Subcutaneous abdominal adipose tissue (tissue), 5 donors: ENCODE measurements around the gene ST6GALNAC2.
"Not testable (repeated sequence)": the region's sequence is repeated elsewhere in the genome, so short reads cannot be mapped to it uniquely, and the experiment has no call there.

ENCODE experiments used
- H3K27ac ChIP-seq: one replicate; pipeline ENCODE4 v1.7.0; 2013; ENCODE audit warnings: low read depth, mild to moderate bottlenecking, inconsistent platforms, low read length, moderate library complexity
- H3K27me3 ChIP-seq, 5 donors: one replicate each; pipeline ENCODE4 v1.7.0; 2013; ENCODE audit warnings: low read length in 5 of 5, inconsistent platforms in 1 of 5; ENCODE audit not compliant: control insufficient read depth in 5 of 5, insufficient read depth in 4 of 5
- H3K36me3 ChIP-seq, 5 donors: one replicate each; pipeline ENCODE4 v1.7.0; 2013; ENCODE audit warnings: low read length in 5 of 5; ENCODE audit not compliant: control insufficient read depth in 5 of 5, insufficient read depth in 5 of 5
- H3K4me1 ChIP-seq, 5 donors: one replicate each; pipeline ENCODE4 v1.7.0; 2013; ENCODE audit warnings: low read length in 5 of 5, mild to moderate bottlenecking in 3 of 5, moderate library complexity in 1 of 5; ENCODE audit not compliant: control insufficient read depth in 5 of 5, insufficient read depth in 5 of 5
- H3K4me3 ChIP-seq, 5 donors: one replicate each; pipeline ENCODE4 v1.7.0; 2013; ENCODE audit warnings: low read length in 5 of 5, low read depth in 1 of 5
- H3K9ac ChIP-seq, 5 donors: one replicate each; pipeline ENCODE4 v1.7.0; 2013; ENCODE audit warnings: low read length in 5 of 5, mild to moderate bottlenecking in 4 of 5, moderate library complexity in 3 of 5
- H3K9me3 ChIP-seq, 5 donors: one replicate each; pipeline ENCODE4 v1.7.0; 2013; ENCODE audit warnings: low read length in 5 of 5; ENCODE audit not compliant: control insufficient read depth in 5 of 5
- donor health status: healthy.
- donor health status: healthy.
- donor health status: healthy.
- donor health status: healthy.
- donor health status: healthy.

The ST6GALNAC2 gene

GRCh38 chr17:76535788-76536510 is 49.7 kb downstream of the ST6GALNAC2 start:
- Histone ChIP-seq H3K9ac (peak overlapping the region in 2 of 5 donors; percentile 17 to 36), H3K27ac (peak overlapping the region; percentile 60), H3K9me3 (no peaks in the 10 kb centered on the region), H3K36me3 (peaks cover 0 to 3% (median 0%) of the 10 kb centered on the region in 5 donors), H3K4me3 (peak overlapping the region; percentile 52 to 67 (median 59)), H3K27me3 (peaks cover 0 to 4% (median 0%) of the 10 kb centered on the region in 5 donors), H3K4me1 (peaks cover 10 to 76% (median 67%) of the 10 kb centered on the region in 5 donors)

- peak overlapping the region; percentile 60 for H3K27ac ChIP-seq
- peaks cover 14 to 77% (median 67%) of the 10 kb centered on the region in 5 donors for H3K4me1 ChIP-seq
- no peaks in the 10 kb centered on the region for H3K9me3 ChIP-seq
- H3K36me3 ChIP-seq: peaks cover 0 to 3% (median 0%) of the 10 kb centered on the region in 5 donors
- H3K27me3 ChIP-seq: peaks cover 0 to 4% (median 0%) of the 10 kb centered on the region in 5 donors
- H3K4me3 ChIP-seq: peak overlapping the region in 4 of 5 donors; percentile 49 to 67 (median 62)
- H3K9ac ChIP-seq: peak overlapping the region in 4 of 5 donors; percentile 10 to 67 (median 34)
Measured at GRCh38 chr17:76534831-76535732, 50.6 kb downstream of the ST6GALNAC2 start.

GRCh38 chr17:76533640-76534359 is 51.9 kb downstream of the ST6GALNAC2 start:
- H3K4me3 ChIP-seq, H3K9ac ChIP-seq, H3K9me3 ChIP-seq, H3K27ac ChIP-seq, H3K27me3 ChIP-seq, H3K36me3 ChIP-seq: not testable (repeated sequence)
- H3K4me1 ChIP-seq: peaks cover 20 to 77% (median 69%) of the 10 kb centered on the region in 5 donors

GRCh38 chr17:76532072-76532651 is 53.5 kb downstream of the ST6GALNAC2 start:
- Histone ChIP-seq H3K27ac (peak overlapping the region; percentile 100), H3K27me3 (peaks cover 0 to 8% (median 0%) of the 10 kb centered on the region in 5 donors), H3K9ac (peak overlapping the region in 1 of 5 donors; percentile 88)

GRCh38 chr17:76531486-76532038 is 54.1 kb downstream of the ST6GALNAC2 start:
- Histone ChIP-seq H3K9me3 (no peaks in the 10 kb centered on the region), H3K4me3 (no peak overlapping the region), H3K9ac (peak overlapping the region in 3 of 5 donors; percentile 1 to 88 (median 1)), H3K27ac (peak overlapping the region; percentile 100), H3K36me3 (peaks cover 0 to 3% (median 0%) of the 10 kb centered on the region in 5 donors), H3K27me3 (peaks cover 0 to 8% (median 0%) of the 10 kb centered on the region in 5 donors), H3K4me1 (peaks cover 26 to 79% (median 74%) of the 10 kb centered on the region in 5 donors)

More at GRCh38 chr17:76532072-76532651, 53.5 kb downstream of the ST6GALNAC2 start:
- Histone ChIP-seq H3K4me3 (no peak overlapping the region), H3K36me3 (peaks cover 0 to 3% (median 0%) of the 10 kb centered on the region in 5 donors), H3K4me1 (peaks cover 26 to 83% (median 77%) of the 10 kb centered on the region in 5 donors), H3K9me3 (no peaks in the 10 kb centered on the region)

- Histone ChIP-seq H3K27me3 (peaks cover 0 to 8% (median 0%) of the 10 kb centered on the region in 5 donors), H3K4me1 (peaks cover 26 to 73% (median 68%) of the 10 kb centered on the region in 5 donors), H3K9ac (peak overlapping the region; percentile 65 to 90 (median 79)), H3K27ac (peak overlapping the region; percentile 100), H3K4me3 (peak overlapping the region in 2 of 5 donors; percentile 32 to 34), H3K9me3 (no peaks in the 10 kb centered on the region), H3K36me3 (peaks cover 0 to 3% (median 0%) of the 10 kb centered on the region in 5 donors)
Measured at GRCh38 chr17:76530811-76531485, 54.7 kb downstream of the ST6GALNAC2 start.

- Histone ChIP-seq H3K36me3 (peaks cover 0 to 3% (median 0%) of the 10 kb centered on the region in 5 donors), H3K4me3 (peak overlapping the region in 3 of 5 donors; percentile 31 to 34 (median 32)), H3K9me3 (no peaks in the 10 kb centered on the region), H3K27ac (peak overlapping the region; percentile 100), H3K27me3 (peaks cover 0 to 8% (median 0%) of the 10 kb centered on the region in 5 donors), H3K9ac (peak overlapping the region; percentile 65 to 90 (median 79)), H3K4me1 (peaks cover 22 to 67% (median 62%) of the 10 kb centered on the region in 5 donors)
Measured at GRCh38 chr17:76530095-76530723, 55.5 kb downstream of the ST6GALNAC2 start.
